22Rv1 (cell line): Measurements from ENCODE around the gene MAP3K14.

ENCODE experiments used
- ZFX ChIP-seq: fragments of 450-650 bp; IDR thresholded peaks from 2 replicates; pipeline ENCODE4 v1.6.1; 2017; ENCODE audit warnings: antibody characterized with exemption, borderline replicate concordance
- TF ChIP-seq, protein P1 (sequence below): fragments of 450-650 bp; IDR thresholded peaks from 2 replicates; pipeline ENCODE4 v1.5.1; 2017; ENCODE audit warnings: mild to moderate bottlenecking

DNA sequence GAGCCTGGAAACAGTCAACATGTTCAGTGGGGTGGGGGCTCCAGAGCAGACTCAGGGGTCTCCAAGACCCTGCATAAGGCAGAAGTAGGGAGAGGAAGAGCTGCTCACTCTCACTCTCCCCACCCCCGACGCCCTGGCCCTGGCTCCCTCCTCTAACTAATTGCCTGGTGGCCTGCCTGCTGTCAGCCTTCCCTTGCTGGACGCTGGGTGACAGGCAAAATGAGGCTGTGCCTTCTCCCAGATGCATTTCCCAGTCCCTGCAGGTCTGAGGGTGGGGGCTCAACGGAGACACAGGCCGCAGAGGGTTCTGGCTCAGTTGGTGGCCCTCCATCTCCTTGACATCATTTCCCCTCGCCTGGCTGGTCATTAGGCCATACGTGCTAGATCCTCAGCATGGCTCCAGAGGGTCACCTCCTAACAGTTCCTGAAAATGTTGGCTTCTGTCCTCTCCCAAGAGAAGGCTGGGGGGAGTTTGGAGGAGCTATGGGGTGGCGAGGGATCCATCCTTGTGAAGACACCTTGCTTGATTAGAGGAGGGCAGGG, 93.8 kb downstream of the MAP3K14 start:
- TF ChIP-seq, protein P1, sequence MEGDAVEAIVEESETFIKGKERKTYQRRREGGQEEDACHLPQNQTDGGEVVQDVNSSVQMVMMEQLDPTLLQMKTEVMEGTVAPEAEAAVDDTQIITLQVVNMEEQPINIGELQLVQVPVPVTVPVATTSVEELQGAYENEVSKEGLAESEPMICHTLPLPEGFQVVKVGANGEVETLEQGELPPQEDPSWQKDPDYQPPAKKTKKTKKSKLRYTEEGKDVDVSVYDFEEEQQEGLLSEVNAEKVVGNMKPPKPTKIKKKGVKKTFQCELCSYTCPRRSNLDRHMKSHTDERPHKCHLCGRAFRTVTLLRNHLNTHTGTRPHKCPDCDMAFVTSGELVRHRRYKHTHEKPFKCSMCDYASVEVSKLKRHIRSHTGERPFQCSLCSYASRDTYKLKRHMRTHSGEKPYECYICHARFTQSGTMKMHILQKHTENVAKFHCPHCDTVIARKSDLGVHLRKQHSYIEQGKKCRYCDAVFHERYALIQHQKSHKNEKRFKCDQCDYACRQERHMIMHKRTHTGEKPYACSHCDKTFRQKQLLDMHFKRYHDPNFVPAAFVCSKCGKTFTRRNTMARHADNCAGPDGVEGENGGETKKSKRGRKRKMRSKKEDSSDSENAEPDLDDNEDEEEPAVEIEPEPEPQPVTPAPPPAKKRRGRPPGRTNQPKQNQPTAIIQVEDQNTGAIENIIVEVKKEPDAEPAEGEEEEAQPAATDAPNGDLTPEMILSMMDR = no peak
- TF ChIP-seq ZFX = no peak
